Liver (tissue), 9 donors: Measurements from ENCODE around the gene EZR. TPM values are rescaled to one million over a fixed set of nuclear protein-coding genes. Genes with fewer than 3 reads are reported as not detected.
"Not testable (repeated sequence)": the region's sequence is repeated elsewhere in the genome, so short reads cannot be mapped to it uniquely, and the experiment has no call there.

Source experiments
- DNase-seq: peaks from one replicate; pipeline ENCODE4 v3.0.0-alpha.2; 2017; ENCODE audit warnings: low spot score
- H3K27ac ChIP-seq, 2 donors: one replicate each; pipeline ENCODE4 v1.7.0; 2013; ENCODE audit warnings: inconsistent platforms in 2 of 2, low read length in 2 of 2, control low read depth in 1 of 2, low read depth in 1 of 2, mild to moderate bottlenecking in 1 of 2
- H3K27me3 ChIP-seq, 4 donors: one replicate each; pipeline versions ENCODE4 v1.6.1 to v1.7.0; 2013; ENCODE audit warnings: low read length in 3 of 4, inconsistent platforms in 1 of 4, mild to moderate bottlenecking in 1 of 4, moderate library complexity in 1 of 4; ENCODE audit not compliant: control insufficient read depth in 4 of 4, insufficient read depth in 4 of 4
- H3K36me3 ChIP-seq, 4 donors: one replicate each; pipeline versions ENCODE4 v1.6.1 to v1.7.0; 2013; ENCODE audit warnings: low read length in 3 of 4, mild to moderate bottlenecking in 3 of 4, low read depth in 1 of 4, moderate library complexity in 1 of 4; ENCODE audit not compliant: control insufficient read depth in 4 of 4, insufficient read depth in 3 of 4
- H3K4me1 ChIP-seq, 4 donors: one replicate each; pipeline versions ENCODE4 v1.6.1 to v1.7.0; 2013; ENCODE audit warnings: low read length in 3 of 4, mild to moderate bottlenecking in 3 of 4, moderate library complexity in 1 of 4; ENCODE audit not compliant: control insufficient read depth in 4 of 4, insufficient read depth in 4 of 4
- H3K4me3 ChIP-seq, 3 donors: one replicate each; pipeline versions ENCODE4 v1.6.1 to v1.7.0; 2013; ENCODE audit warnings: low read length in 3 of 3, control low read depth in 1 of 3, low read depth in 1 of 3, mild to moderate bottlenecking in 1 of 3
- H3K9ac ChIP-seq, 2 donors: one replicate each; pipeline ENCODE4 v1.7.0; 2013; ENCODE audit warnings: low read length in 2 of 2, mild to moderate bottlenecking in 2 of 2, moderate library complexity in 2 of 2, control low read depth in 1 of 2, low read depth in 1 of 2
- H3K9me3 ChIP-seq, 4 donors: one replicate each; pipeline versions ENCODE4 v1.6.1 to v1.7.0; 2013; ENCODE audit warnings: low read length in 3 of 4; ENCODE audit not compliant: control insufficient read depth in 4 of 4
- ATF3 ChIP-seq: IDR thresholded peaks from 2 replicates; pipeline ENCODE4 v1.6.1; 2016; ENCODE audit warnings: antibody characterized with exemption
- CTCF ChIP-seq: fragments of 150-350 bp; IDR thresholded peaks from 2 replicates; pipeline ENCODE4 v1.5.1; 2017; ENCODE audit warnings: improper control_type of control experiment, low read depth, low read length; ENCODE audit not compliant: missing input control
- EGR1 ChIP-seq, 2 donors: IDR thresholded peaks; 2 replicates each; pipeline ENCODE4 v1.6.1; 2016 to 2018; ENCODE audit warnings: antibody characterized with exemption in 2 of 2, low read depth in 2 of 2
- FOXA1 ChIP-seq: IDR thresholded peaks from 2 replicates; pipeline ENCODE4 v1.6.1; 2016; ENCODE audit warnings: antibody characterized with exemption
- GABPA ChIP-seq, 2 donors: IDR thresholded peaks in 1 of 2; conservative IDR thresholded peaks in 1 of 2; 2 replicates each; pipeline ENCODE4 v1.6.1; 2016; ENCODE audit warnings: antibody characterized with exemption in 2 of 2, mild to moderate bottlenecking in 1 of 2, moderate library complexity in 1 of 2
- HNF4G ChIP-seq: IDR thresholded peaks from 2 replicates; pipeline ENCODE4 v1.6.1; 2016; ENCODE audit warnings: antibody characterized with exemption
- MAX ChIP-seq: IDR thresholded peaks from 2 replicates; pipeline ENCODE4 v1.6.1; 2016; ENCODE audit warnings: antibody characterized with exemption
- NR2F2 ChIP-seq: IDR thresholded peaks from 2 replicates; pipeline ENCODE4 v1.6.1; 2016; ENCODE audit warnings: antibody characterized with exemption
- TAF1 ChIP-seq: conservative IDR thresholded peaks from 2 replicates; pipeline ENCODE4 v1.6.1; 2016; ENCODE audit warnings: antibody characterized with exemption, mild to moderate bottlenecking
- YY1 ChIP-seq: IDR thresholded peaks from 2 replicates; pipeline ENCODE4 v1.6.1; 2016; ENCODE audit warnings: antibody characterized with exemption, mild to moderate bottlenecking
- WGBS: extraction: QIAGEN DNeasy Blood & Tissue Kit; methylation state at CpG from one replicate; pipeline ENCODE4 v1.1.7; 2013; 5-methylcytosine and 5-hydroxymethylcytosine counted together
- polyA plus RNA-seq, 2 donors: library from polyadenylated mRNA; stranded (reverse) in 1 of 2; unstranded in 1 of 2; fragments of 200-250 nt in 1 of 2; fragments of >200 nt in 1 of 2; fragmentation: Nextera tagmentation in 1 of 2; extraction: Ambion mirVana in 1 of 2; gene quantifications; one replicate each; pipeline versions ENCODE4 v1.2.1 to v1.2.3, GENCODE V29; 2013 to 2015
- total RNA-seq, 2 donors: library from RNA; depleted of rRNA; stranded (reverse); fragments of >200 nt; gene quantifications; one replicate each; pipeline ENCODE4 v1.2.3, GENCODE V29; 2014
- donor health status: healthy.
- donor health status: healthy.
- donor health status: healthy.
- donor health status: healthy.
- donor health status: healthy.

EZR gene
- total and polyA plus RNA-seq, 4 donors = 22.0 to 35.4 (median 25.4) TPM

GRCh38 chr6:158840465-158840864 lies 21.3 kb upstream of the EZR start:
- H3K27ac ChIP-seq = no peak overlapping the region
- peaks cover 0 to 2% (median 0%) of the 10 kb centered on the region in 4 donors for H3K9me3 ChIP-seq
- TF ChIP-seq MAX (no peak), NR2F2 (no peak), HNF4G (no peak), YY1 (no peak), TAF1 (no peak), ATF3 (no peak), FOXA1 (no peak), CTCF (no peak)
- 90% methylated on average over 1 of the region's 1 CpG for WGBS
- peaks cover 0 to 4% (median 1%) of the 10 kb centered on the region in 4 donors for H3K4me1 ChIP-seq
- DNase-seq = no peak
- H3K4me3 ChIP-seq = no peak overlapping the region
- H3K9ac ChIP-seq = no peak overlapping the region
- H3K27me3 ChIP-seq = no peaks in the 10 kb centered on the region
- no peaks in the 10 kb centered on the region for H3K36me3 ChIP-seq

- H3K9me3 ChIP-seq = peaks cover 0 to 2% (median 0%) of the 10 kb centered on the region in 4 donors
- H3K4me1 ChIP-seq = peaks cover 0 to 8% (median 1%) of the 10 kb centered on the region in 4 donors
- DNase-seq = no peak
- H3K27me3 ChIP-seq = no peaks in the 10 kb centered on the region
- H3K27ac ChIP-seq = no peak overlapping the region
- 96% methylated on average over 5 of the region's 5 CpGs for WGBS
- H3K9ac ChIP-seq = no peak overlapping the region
- TF ChIP-seq NR2F2 (no peak), YY1 (no peak), GABPA (IDR thresholded peaks at IDR 0.05 in 1 of 2, conservative IDR thresholded peaks at IDR 0.05 in 1 of 2) (no peak), ATF3 (no peak), CTCF (no peak), MAX (no peak), EGR1 (IDR thresholded peaks at IDR 0.05; ENCODE audit: low read depth in 2 of 2) (no peak)
- H3K4me3 ChIP-seq = no peak overlapping the region
- no peaks in the 10 kb centered on the region for H3K36me3 ChIP-seq
Measured at GRCh38 chr6:158839796-158840195, 20.6 kb upstream of the EZR start.

- not testable (repeated sequence) for H3K27ac ChIP-seq, H3K27me3 ChIP-seq, H3K9me3 ChIP-seq, DNase-seq, H3K36me3 ChIP-seq, H3K4me1 ChIP-seq, H3K9ac ChIP-seq, H3K4me3 ChIP-seq
- WGBS = 89% methylated on average over 3 of the region's 3 CpGs
Measured at GRCh38 chr6:158838790-158839189, 19.6 kb upstream of the EZR start.
